ENCODE data around the gene NFS1.

DNA sequence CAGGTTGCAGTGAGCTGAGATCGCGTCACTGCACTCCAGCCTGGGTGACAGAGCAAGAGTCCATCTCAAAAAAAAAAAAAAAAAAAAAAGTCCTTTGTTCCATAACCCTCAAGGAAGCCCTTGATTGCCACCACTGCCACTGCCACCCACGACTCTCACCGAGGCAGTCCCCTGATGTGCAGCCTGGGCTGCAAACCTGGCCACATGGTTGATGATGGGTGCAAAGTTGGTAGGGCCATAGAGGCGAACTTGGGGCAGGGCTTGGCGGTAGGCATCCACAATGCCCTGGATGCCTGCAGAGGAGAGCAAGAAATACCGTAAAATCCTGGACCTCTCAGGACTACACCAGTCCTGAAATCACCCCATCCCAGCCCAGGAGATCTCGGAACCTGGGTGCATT, 72.0 kb downstream of the NFS1 start:
- TF ChIP-seq, protein P1, sequence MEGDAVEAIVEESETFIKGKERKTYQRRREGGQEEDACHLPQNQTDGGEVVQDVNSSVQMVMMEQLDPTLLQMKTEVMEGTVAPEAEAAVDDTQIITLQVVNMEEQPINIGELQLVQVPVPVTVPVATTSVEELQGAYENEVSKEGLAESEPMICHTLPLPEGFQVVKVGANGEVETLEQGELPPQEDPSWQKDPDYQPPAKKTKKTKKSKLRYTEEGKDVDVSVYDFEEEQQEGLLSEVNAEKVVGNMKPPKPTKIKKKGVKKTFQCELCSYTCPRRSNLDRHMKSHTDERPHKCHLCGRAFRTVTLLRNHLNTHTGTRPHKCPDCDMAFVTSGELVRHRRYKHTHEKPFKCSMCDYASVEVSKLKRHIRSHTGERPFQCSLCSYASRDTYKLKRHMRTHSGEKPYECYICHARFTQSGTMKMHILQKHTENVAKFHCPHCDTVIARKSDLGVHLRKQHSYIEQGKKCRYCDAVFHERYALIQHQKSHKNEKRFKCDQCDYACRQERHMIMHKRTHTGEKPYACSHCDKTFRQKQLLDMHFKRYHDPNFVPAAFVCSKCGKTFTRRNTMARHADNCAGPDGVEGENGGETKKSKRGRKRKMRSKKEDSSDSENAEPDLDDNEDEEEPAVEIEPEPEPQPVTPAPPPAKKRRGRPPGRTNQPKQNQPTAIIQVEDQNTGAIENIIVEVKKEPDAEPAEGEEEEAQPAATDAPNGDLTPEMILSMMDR (conservative IDR thresholded peaks at IDR 0.05; ENCODE audit: low read length), result no peak
- no peak for TF ChIP-seq EZH2phosphoT487 (IDR thresholded peaks at IDR 0.05; ENCODE audit: borderline replicate concordance, low read depth, low read length)

Data from OCI-LY7 (cell line).